Measurements from ENCODE around the gene HOXB3. TPM values are rescaled to one million over a fixed set of nuclear protein-coding genes. Genes with fewer than 3 reads are reported as not detected.

The HOXB3 gene
- total RNA-seq, 3 donors from 2014 or later, result 13.8 to 36.7 (median 14.4) TPM

DNA sequence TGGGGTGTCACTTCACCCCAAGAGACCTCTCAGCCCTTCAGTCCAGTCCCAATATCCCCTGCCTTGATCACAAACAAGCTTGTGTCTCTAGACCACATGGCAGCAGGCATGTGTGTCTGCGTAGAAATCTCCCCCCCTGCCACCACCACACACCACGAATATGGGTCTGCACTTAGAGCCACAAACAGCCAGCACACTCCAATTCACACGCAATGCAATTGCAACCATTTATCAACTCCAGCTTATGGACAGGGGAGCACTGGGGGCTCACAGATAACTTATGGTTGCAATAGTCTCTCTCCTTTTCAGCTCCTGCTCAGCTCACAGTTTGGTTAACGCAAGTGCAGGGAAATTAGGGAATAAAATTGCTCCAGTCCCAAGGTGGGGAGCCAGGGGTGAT lies 33.5 kb upstream of the HOXB3 start:
- Histone ChIP-seq H3K9me3 (no peaks in the 10 kb centered on the region), H3K4me3 (no peak overlapping the region), H3K36me3 (no peaks in the 10 kb centered on the region), H3K27ac (no peak overlapping the region), H3K4me1 (peaks cover 14 to 18% of the 10 kb centered on the region in 2 donors), H3K27me3 (peaks cover 21 to 100% of the 10 kb centered on the region in 2 donors)
- TF ChIP-seq, protein P1, sequence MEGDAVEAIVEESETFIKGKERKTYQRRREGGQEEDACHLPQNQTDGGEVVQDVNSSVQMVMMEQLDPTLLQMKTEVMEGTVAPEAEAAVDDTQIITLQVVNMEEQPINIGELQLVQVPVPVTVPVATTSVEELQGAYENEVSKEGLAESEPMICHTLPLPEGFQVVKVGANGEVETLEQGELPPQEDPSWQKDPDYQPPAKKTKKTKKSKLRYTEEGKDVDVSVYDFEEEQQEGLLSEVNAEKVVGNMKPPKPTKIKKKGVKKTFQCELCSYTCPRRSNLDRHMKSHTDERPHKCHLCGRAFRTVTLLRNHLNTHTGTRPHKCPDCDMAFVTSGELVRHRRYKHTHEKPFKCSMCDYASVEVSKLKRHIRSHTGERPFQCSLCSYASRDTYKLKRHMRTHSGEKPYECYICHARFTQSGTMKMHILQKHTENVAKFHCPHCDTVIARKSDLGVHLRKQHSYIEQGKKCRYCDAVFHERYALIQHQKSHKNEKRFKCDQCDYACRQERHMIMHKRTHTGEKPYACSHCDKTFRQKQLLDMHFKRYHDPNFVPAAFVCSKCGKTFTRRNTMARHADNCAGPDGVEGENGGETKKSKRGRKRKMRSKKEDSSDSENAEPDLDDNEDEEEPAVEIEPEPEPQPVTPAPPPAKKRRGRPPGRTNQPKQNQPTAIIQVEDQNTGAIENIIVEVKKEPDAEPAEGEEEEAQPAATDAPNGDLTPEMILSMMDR (IDR thresholded peaks at IDR 0.05), result no peak
- TF ChIP-seq POLR2A (IDR thresholded peaks at IDR 0.05) (no peak), POLR2AphosphoS5 (IDR thresholded peaks at IDR 0.05) (no peak)
- DNase-seq (ENCODE audit: low spot score in 2 of 2), result no peak
- intact Hi-C loops (cut with DNase I; ENCODE audit: low total_unique reads), result no loop called here

DNA sequence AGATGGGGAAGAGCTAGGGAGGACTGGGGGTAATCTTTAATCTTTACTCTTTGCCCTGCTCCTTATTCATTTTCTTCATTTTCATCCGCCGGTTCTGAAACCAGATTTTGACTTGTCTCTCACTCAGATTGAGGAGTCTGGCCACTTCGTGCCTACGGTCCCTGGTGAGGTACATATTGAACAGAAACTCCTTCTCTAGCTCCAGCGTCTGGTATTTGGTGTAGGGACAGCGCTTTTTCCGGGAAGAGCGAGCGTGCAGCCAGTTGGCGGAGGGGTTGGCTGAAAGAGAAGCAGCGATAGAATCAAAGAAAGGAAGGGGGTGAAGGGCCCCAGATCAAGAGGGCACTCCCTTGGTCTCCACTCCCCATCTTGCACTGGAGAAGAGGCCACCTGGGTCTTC lies 32.8 kb upstream of the HOXB3 start:
- H3K9me3 ChIP-seq, result no peaks in the 10 kb centered on the region
- peaks cover 21 to 100% of the 10 kb centered on the region in 2 donors for H3K27me3 ChIP-seq
- no peak for TF ChIP-seq POLR2A (IDR thresholded peaks at IDR 0.05)
- TF ChIP-seq POLR2AphosphoS5 (IDR thresholded peaks at IDR 0.05), result no peak
- TF ChIP-seq, protein P1 (IDR thresholded peaks at IDR 0.05), result no peak
- no peaks in the 10 kb centered on the region for H3K36me3 ChIP-seq
- DNase-seq (ENCODE audit: low spot score in 2 of 2), result no peak
- H3K4me1 ChIP-seq, result peaks cover 14 to 18% of the 10 kb centered on the region in 2 donors
- intact Hi-C loops (cut with DNase I; ENCODE audit: low total_unique reads), result no loop called here
- no peak overlapping the region for H3K27ac ChIP-seq
- no peak overlapping the region for H3K4me3 ChIP-seq

DNA sequence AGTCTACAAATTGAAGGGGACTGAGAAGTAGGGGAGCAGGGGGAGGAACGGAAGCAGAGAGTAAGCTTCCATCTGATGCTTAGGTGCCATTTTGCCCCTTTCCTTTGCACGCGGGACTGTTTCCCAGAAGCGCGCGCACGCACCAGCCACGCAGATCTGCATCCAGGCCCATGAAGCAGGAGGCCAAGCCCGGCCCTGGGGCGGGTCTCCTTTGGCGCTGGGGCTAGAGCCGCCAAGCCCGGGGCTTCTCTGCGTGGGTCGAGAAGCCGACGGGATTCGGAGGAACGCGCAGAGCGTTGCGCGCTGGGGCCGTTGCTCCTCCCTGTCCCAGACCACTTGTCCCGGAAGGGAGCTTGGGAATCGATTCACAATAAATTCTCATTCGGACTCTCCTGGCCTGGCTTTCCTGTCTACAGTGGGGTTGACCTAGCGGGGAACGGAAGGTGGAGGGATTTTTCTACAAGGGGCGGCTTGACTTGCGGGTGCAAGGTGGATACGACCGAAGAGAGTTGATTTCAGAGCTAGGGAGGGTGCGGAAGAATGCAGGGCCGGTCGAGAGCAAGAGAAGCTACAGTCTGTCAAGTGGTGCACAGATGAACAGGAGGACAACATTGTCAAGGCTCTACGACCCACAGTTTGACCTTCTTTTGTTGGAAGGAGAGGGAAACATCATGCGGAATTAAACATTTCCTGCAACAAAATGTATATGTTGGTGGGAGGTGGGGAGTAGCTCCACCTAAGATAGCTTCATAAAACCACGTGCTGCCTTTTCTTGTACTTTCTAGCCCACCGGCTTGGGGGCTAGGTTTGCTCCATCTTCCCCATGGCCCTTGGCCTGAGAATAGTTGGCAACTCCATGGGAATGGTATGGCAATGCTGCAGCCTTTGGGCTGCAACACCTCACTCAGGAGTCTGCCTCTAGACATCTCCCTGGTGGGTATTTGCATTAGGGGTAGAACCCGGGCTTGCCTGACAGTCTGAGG lies 31.7 kb upstream of the HOXB3 start:
- no peak overlapping the region for H3K4me3 ChIP-seq
- no peaks in the 10 kb centered on the region for H3K9me3 ChIP-seq
- TF ChIP-seq, protein P1 (IDR thresholded peaks at IDR 0.05), result no peak
- TF ChIP-seq POLR2AphosphoS5 (IDR thresholded peaks at IDR 0.05), result no peak
- TF ChIP-seq POLR2A (IDR thresholded peaks at IDR 0.05), result no peak
- intact Hi-C loops (cut with DNase I; ENCODE audit: low total_unique reads), result no loop called here
- H3K27me3 ChIP-seq, result peaks cover 16 to 100% of the 10 kb centered on the region in 2 donors
- H3K27ac ChIP-seq, result no peak overlapping the region
- H3K36me3 ChIP-seq, result no peaks in the 10 kb centered on the region
- DNase-seq (ENCODE audit: low spot score in 2 of 2), result no peak
- peaks cover 14 to 17% of the 10 kb centered on the region in 2 donors for H3K4me1 ChIP-seq

DNA sequence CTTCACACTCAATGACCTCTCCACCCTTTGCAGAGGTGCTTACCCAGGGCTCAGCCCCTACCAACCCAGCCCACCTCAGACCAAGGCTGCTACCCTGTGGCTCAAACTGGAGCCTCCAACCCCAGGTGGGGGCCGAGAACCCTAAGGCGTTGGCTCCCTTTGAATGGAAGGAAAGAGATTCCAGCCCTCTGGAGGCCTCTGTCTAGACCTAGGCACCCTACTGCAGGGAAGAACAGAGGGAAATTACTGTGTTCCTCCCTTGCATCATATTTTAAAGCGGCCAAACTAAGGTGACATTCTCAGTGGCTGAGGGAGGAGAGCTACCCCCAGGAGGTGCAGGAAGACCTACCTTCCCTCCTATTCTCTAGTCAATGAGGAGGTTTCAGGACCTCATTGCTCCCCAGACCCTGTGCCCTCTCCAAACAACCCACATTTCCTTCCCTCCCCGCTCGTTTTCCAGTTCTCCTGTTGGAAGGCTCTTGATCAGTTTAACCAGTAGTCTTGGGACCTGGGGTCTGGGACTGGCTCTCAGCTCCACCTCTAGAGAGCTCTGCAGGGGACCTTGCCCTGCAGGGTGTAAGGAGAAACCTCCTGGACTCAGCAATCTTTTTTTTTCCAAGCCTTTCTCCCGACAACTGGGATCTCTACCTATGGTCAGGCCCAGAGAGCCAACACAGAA lies 30.6 kb upstream of the HOXB3 start:
- intact Hi-C loops (cut with DNase I; ENCODE audit: low total_unique reads), result no loop called here
- Histone ChIP-seq H3K4me1 (peaks cover 8 to 9% of the 10 kb centered on the region in 2 donors), H3K27ac (no peak overlapping the region), H3K27me3 (peaks cover 16 to 100% of the 10 kb centered on the region in 2 donors), H3K9me3 (no peaks in the 10 kb centered on the region), H3K4me3 (no peak overlapping the region), H3K36me3 (no peaks in the 10 kb centered on the region)
- no peak for DNase-seq (ENCODE audit: low spot score in 2 of 2)
- TF ChIP-seq POLR2AphosphoS5 (IDR thresholded peaks at IDR 0.05), result no peak
- TF ChIP-seq POLR2A (IDR thresholded peaks at IDR 0.05), result no peak
- TF ChIP-seq, protein P1 (IDR thresholded peaks at IDR 0.05), result no peak
